ENCODE data around the gene ATAD5.

- TF ChIP-seq SIN3A (IDR thresholded peaks at IDR 0.05; ENCODE audit: borderline replicate concordance, insufficient read depth, low read length) (no peak), POLR2AphosphoS5 (IDR thresholded peaks at IDR 0.05; ENCODE audit: low read depth, low read length) (no peak), REST (IDR thresholded peaks at IDR 0.05; ENCODE audit: insufficient read depth in 1 of 2, low read depth in 2 of 2, low read length in 2 of 2) (no peak), TAF1 (IDR thresholded peaks at IDR 0.05; ENCODE audit: borderline replicate concordance, insufficient read depth, low read length) (no peak)
These were observed 96.0 kb downstream of the ATAD5 start for GRCh38 chr17:30927756-30928155.

Data from PFSK-1 (cell line).